Activated CD4-positive, alpha-beta T cell treated with anti-CD3 and anti-CD28 coated beads, Interleukin-2, amount 50 U/mL, for 4 hours (primary cell): ENCODE measurements around the gene KRTAP10-4.
"Not testable (repeated sequence)": the region's sequence is repeated elsewhere in the genome, so short reads cannot be mapped to it uniquely, and the experiment has no call there.

ENCODE experiments used
- DNase-seq, 2 experiments: peaks; one replicate each; pipeline ENCODE4 v3.0.0-alpha.2; 2020

The KRTAP10-4 gene

DNA sequence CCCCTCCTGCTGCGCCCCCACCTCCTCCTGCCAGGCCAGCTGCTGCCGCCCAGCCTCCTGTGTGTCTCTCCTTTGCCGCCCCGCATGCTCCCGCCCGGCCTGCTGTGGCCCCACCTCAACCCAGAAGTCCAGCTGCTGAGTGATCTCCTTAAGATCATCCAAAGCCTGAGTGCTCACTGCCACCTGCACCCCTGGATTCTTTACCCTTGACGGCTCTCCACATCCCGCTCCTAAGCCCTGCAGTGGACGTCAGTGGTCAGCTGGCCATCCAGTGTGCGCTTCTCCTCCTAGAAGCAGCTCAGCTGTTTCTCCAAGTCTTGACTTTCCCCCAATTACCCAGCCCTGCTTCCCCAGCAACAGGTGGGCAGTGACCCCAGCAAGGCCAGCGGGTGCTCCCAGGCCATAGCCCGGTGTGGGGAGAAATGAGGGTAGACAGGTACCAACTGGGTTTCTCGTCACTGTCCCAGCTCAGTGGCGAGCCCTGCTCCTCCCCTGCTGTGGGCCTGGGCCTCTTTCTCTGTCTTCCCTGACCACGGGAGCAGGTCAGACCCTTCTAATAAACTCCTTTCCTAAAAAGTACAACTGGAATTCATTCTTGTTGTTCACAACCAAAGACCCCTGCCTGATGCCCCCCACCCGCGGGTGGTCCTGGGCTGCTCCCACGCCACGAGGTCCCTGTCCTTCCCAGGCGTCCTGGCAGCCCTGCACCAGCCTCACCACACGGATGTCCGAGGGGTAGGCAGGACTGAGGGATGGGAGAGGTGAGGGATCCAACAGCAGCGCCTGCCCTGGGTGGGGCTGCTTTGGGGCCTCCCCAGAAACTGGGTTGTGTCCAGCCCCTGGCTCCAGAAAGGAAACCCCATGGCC lies 28.3 kb downstream of the KRTAP10-4 start:
- no peak for DNase-seq

DNA sequence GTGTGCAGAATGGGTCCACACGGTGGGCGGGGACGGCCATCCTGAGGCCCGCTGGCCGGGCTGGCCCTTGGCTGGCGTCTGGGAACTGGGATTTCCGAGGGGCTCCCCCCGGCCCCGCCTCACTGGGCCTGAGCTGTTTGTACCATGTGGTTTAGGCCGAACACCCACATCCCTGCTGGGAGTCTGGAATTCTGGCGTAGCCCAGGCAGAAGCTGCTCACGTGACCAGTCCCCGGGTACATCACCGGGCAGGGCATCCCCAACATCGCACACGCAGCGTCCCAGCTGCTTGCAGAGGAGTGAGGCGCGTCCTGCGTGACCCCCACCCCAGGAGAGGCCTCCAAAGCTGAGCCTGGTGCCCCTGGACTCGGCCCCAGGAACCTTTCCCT lies 28.9 kb downstream of the KRTAP10-4 start:
- DNase-seq, result no peak

DNA sequence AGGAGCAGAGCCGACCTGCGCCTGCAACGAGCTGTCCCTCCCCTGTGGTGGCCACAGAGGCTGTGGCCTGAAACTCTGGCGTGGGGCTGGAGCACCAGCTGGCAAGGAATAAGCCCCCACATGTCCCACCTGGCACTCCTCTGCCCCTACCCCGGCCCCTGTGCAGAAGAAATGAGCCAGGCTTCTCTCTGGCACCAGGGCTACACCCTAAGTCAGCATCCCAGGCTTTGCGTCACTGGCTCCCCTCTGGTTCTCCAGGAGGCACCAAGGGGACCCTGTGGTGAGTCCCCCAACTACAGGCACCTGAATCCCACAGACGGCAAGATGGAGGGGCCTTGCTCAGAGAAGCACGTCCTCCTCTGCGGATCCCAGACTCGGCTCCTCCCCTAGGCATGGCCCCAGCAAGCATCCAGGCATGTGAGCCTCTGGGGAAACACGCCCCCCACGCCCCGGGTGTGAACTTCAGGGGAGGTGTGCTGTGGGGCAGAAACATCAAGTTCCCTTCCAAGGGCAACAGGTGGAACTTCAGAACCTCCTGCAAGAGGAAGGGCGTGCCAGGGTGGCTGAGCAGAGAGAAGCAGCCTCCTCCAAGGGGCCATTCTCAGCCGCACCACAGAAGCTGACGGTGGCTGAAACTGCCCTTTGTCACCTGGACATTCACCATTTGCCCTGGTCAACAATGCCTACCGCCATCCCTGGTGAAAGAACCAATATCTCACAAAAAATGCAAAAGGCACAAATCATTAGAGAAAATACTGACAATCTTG lies 29.8 kb downstream of the KRTAP10-4 start:
- no peak for DNase-seq

DNA sequence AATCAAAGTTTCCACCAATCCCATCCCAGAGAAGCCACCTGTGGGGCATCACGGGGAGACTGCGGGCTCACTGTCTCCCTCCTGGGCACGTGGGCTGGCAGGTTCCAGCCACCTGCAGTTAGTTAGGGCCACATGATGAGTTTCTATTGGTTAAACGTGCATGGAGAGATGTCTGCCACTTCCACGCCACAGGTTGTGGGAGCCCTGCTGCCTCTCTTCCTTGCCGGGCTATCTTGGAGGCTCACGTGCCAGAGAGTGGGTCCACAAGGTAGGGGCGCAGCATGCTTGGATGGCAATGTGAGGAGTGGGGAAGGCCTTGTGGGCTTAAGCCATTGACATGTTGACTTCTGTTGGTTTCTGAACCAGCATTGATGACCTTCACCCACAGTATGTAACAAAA lies 30.4 kb downstream of the KRTAP10-4 start:
- DNase-seq, result no peak

DNA sequence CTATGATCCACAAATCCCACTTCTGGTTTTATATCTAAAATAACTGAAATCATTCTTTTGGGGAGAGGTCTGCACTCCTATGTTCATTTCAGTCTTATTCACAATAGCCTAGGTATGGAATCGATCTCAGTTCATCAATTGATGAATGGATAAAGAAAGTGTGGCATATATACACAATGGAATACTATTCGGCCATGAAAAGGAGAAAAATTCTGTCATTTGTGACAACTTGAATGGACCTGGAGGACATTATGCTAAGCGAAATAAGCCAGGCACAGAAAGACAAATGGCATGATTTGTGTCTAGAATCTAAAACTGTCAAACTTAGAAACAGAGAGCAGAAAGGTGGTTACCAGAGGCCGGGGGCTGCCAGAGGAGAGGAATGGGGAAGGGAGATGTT lies 33.0 kb downstream of the KRTAP10-4 start:
- DNase-seq, result no peak

DNA sequence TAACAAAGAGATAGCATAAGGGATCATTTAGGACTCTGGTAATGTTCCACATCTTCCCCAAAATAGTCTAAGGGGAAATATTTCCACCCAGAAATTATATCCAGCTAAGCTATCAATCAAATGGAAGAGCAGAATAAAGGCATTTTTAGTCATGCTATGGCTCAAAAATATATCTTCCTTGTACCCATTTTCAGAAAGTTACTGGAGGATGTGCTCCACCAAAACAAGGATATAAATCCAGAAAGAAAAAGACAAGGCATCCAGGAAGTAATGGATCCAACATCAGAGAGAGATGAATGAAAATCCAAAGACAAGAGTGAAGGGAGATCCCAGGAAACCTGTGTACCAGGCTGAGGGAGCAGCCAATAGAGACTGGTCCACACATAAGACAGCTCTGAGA lies 35.7 kb downstream of the KRTAP10-4 start:
- no peak for DNase-seq

DNA sequence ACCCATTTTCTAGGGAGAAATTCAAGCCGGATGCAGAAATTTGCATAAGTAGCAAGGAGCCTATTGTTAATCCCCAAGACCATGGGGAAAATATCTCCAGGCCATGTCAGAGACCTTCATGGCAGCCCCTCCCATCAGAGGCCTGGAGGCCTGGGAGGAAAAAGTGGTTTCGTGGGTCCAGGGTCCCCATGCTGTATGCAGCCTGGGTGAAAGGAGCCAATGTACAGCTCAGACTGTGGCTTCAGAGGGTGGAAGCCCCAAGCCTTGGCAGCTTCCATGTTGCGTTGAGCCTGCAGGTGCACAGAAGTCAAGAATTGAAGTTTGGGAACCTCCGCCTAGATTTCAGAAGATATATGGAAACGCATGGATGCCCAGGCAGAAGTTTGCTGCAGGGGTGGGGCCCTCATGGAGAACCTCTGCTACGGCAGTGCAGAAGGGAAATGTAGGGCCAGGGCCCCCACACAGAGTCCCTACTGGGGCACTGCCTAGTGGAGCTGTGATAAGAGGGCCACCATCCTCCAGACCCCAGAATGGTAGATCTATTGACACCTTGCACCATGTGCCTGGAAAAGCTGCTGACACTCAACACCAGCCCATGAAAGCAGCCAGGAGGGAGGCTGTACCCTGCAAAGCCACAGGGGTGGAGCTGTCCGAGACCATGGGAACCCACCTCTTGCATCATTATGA lies 36.8 kb downstream of the KRTAP10-4 start:
- DNase-seq, result not testable (repeated sequence)

DNA sequence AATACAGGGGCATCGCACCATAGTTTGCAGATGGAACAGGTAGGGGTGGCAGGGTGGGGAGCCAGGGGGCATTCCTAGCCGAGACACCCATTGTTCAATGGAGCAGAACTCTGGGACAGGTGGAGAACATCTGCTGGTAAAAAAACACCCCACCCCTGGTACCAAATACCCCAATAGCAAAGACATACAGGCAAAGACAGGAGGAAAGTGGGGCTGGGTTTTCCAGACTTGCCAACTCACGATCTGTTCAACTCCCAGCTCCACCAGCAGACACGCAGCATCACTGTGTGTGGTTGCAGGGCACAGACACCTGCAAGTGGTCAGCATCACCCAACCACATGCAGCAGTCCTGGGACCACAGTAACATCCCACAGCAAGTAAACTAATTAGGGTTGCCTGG lies 38.0 kb downstream of the KRTAP10-4 start:
- no peak for DNase-seq

DNA sequence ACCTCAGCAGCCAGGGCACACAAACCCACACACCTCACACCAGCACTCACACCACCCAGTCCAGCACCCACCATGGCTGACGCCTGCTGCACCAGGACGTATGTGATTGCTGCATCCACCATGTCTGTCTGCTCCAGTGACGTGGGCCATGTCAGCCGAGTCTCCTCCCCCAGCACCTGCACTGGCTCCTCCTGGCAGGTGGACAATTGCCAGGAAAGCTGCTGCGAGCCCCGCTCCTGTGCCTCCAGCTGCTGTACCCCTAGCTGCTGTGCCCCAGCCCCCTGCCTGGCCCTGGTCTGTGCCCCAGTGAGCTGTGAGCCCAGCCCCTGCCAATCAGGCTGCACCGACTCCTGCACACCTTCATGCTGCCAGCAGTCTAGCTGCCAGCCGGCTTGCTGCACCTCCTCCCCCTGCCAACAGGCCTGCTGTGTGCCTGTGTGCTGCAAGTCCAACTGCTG lies 38.5 kb downstream of the KRTAP10-4 start, which contains the start of gene KRTAP10-8:
Gene KRTAP10-8 (plus strand): TSS at position 51 of the 458 bp plus-strand sequence. CDS start 22 bp downstream, at position 73.
- no peak for DNase-seq

DNA sequence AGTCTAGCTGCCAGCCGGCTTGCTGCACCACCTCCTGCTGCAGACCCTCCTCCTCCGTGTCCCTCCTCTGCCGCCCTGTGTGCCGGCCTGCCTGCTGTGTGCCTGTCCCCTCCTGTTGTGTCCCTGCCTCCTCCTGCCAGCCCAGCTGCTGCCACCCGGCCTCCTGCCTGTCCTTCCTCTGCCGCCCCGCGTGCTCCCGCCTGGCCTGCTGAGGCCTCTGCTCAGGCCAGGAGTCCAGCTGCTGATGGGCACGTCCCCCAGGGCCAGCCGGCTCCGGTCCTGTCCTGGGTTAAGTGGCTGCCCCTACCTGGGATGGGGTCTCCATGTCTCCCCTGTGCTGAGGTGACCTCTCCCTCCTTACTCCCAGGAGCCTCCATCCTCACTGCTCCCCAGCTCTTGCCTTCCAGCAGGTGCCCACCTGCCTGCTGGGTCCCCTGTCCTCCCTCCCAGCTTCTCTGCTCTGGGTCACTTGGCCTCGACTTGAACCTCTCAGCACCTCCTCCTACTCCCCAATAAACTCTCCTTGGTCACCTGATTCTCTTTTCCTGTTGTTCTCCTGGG lies 39.2 kb downstream of the KRTAP10-4 start:
- no peak for DNase-seq

DNA sequence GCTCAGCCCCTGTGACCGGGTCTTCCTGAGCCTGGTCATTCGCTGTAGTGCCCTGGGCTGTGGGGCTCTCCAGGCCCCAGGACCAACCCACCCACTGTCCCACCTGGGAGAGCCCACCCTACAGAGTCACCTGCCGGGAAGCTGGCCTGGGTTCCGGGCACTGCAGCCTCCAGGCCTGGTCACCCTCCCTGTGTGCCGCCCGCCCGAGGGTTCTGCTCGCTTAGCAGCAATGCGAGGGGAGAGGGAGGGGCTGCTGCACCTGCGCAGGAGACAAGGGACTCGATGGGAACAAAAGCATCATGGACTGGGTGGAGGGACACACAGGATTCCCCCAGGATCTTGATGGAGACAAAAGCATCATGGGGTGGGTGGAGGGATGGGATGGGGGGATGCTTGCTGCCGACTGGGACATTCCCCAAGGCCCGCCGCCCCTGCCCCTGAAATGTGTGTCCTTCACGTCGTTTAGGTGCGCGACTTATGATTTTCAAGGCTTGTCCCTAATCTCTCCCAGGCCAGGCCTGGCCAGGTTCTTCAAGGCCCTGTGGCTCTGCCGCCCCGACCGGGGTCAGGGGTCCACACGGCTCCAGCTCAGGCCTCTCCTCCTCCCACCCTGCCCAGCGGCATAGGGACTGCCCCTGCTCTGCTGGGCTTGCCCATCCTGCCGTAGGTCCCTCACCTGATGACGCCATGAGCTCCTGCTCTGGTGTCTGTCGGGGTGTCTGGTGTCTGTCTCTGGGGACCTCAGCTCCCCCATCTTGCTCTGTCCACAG lies 40.0 kb downstream of the KRTAP10-4 start:
- no peak for DNase-seq

DNA sequence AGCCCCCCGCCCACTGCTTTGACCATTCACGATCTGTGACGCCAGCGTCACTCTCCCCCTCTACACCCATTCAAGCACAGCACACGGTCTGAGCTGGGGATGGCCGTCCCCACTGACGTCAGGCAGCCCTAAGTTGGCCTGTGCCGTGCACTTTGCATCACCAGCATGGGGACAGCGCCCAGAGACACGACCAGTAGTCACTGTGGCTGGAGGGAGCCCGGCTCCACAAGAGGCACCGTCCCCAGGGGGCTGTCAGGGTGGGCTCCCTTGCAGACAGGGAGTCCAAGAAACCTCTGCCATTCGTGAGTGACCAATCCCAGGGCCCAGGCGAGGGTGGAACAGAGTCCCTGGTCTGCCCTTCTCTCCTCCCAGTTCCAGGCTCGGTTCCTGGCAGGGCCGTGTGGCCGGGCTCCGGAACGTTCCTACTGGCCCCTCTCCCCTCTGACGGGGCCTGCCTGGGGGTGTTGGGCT lies 40.7 kb downstream of the KRTAP10-4 start:
- no peak for DNase-seq

DNA sequence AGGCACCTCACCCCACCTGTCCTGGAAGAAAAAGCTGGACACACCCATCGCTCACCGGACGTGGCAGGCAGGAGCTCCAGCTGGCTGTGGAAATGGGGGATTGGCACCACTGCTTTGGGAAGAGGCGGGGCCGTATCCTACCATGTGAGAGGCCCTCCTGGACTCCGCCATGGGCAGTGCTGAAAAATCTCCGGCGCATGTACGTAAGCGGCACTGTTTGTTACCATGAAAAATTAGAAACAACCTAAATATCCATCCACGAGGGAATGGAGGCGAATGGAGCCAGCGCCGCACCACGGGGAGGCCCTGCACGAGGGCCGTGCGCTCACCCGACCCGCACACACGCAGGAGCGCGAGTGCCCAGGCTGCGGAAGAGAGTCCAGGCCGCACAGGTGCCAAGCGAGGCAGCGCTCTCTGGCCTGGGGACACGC lies 41.4 kb downstream of the KRTAP10-4 start:
- DNase-seq, result no peak

DNA sequence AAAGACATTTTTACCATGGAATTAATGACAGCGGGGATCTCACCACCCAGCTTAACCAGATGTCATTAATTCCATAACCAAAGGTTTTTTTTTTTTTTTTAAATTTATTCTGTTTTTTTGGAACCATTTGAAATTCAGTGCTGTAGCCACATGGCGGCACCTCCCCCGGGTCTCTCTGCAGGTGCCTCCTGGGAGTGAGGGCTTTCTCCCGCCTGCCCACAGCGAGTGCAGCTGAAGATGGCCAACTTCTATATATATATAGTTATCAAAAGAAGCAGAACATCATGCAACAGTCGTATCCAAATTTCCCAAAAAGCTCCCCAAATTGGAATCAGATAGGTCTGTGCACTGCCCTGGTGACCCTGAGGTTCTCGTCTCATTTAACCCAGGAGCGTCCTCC lies 41.9 kb downstream of the KRTAP10-4 start:
- no peak for DNase-seq

DNA sequence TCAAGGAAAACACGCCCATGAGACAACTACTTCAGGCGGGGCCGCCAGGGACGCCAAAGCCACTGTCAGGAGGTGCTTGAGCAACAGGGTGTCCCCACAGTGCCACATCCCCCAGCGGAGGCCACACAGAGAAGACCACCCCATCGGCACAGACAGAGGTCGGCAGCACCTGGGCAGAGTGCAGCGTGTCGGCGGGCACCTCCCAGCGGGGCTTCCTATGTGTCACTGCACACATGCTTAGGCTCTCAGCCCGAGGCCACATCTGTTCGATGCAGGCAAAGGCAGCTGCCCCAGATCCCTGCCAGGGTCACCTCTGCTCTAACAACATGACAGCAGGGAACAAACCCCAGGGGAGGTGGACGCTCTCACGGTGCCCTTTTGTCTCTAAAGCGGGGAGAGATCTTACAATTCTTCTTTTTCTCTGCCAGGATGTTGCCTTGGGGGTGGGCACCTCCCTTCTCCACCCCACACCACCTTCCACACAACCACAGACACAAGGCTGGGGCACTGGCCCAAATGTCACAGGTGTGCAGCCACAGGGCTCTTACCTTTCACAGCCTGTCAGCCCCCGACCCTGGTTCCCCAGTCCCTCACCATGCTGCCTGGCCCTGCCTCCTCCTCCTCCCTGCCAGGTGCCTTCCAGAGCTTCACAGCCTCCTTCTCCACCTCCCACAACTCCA lies 42.5 kb downstream of the KRTAP10-4 start:
- DNase-seq, result no peak

DNA sequence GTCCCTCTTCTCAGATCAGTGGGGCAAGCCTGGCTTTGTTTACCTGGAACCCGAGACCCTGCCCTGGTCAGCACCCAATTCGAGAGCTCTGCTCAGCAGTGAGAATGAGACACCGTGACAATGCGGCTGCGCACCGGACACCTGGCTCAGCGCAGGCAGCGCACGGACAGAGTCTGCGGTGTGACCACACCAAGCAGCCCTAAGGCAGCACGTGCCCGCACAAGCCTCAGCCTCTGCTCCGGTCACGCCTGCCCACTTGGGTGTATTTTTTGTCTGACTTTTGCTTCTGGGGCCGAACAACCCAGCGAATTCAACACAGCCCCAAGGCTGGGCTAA lies 43.0 kb downstream of the KRTAP10-4 start:
- DNase-seq, result no peak

DNA sequence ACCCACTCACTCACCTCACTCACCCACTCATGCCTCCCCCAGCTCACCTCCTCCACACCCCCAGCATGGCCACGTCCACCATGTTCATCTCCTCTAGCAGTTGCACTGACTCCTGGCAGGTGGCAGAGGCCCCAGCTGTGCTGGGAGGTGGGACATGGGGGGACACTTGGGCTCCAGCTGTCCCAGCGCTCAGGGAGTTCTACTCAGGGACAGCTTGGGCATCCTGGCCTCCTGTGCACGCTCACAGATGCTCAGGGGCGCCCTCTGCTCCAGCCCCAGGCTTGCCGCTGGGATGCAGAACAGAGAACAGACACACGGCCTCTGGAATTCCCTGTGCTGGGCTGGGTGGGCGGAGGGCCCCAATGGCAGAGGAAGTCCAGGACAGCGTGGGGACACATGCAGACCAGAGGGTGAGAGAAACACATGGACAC lies 43.6 kb downstream of the KRTAP10-4 start:
- no peak for DNase-seq

DNA sequence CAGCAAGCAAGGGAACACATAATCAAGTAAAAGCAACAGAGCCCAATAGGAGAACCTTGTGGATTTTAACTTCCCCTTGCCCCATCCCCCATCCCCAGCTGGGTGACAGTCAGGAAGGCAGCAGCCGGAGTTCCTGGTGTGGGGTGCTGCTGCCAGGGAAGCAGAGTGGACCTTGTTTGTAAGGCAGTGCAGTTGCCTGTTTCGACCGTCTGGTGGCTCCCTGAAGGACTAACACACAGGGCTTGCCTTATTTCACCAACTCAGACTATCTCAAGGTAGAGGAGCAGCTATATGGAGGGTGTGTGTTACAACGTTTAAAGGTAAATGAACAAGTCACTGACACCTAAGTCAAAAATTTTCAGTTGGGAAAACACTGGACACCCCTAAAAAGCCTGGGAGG lies 45.0 kb downstream of the KRTAP10-4 start:
- DNase-seq, result no peak

DNA sequence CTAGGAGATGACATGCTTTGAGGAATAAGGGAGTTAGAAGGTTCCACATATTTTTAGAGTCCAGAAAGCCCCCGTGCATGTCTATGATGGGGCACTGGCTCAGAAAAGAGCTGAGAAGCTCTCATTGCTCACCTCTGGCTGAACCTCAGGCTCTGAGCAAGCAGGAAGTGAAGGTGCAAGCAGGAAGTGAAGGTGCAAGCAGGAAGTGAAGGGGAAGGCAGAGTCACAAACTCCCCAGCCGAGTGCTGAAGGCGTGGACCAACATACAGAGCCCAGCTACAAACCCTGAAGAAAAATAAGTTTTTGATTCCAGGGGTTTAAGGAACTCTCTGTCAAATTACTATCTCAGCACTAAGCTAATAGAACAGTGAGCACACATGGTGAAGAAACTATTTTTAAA lies 45.4 kb downstream of the KRTAP10-4 start:
- peak; percentile 50 to 53 for DNase-seq

DNA sequence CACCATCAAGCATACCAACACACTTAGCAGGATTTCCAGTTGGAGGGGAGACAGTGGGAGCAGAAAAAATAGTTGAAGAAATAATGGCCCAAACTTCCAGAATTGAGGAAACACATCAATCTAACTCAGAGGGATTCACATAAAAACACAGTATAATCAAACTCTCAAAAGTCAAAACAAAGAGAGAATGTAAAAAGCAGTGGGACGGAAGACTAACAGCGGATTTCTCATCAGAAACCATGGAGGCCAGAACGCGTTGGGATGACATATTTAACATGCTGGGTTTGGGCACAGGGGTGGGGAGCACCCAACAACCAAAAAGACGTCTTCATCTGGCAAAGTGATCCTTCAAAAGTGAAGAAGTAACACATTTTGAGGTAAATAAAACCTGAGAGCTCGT lies 46.4 kb downstream of the KRTAP10-4 start:
- no peak for DNase-seq

DNA sequence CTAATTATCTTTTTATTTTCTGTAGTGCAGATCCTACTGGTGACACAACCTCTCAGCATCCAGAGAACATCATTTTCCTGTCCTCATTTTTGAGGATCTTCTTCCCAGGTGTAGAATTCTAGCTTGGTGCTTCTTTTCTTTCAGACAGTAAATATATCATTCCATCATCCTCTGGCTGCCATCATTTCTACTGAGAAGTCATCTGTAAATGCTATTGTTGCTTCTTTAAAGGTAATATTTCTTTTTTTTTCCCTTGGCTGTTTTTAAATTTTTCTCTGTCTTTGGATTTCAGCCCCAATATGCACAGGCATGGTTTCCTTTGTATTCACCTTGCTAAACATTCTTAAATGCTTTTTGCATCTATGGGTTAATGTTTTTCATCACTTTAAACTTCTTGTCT lies 50.0 kb downstream of the KRTAP10-4 start:
- DNase-seq, result no peak
